GM12891 (cell line): ENCODE results near the gene ATP6V0E1. TPM values are rescaled to one million over a fixed set of nuclear protein-coding genes. Genes with fewer than 3 reads are reported as not detected.

ENCODE experiments used
- DNase-seq: peaks from one replicate; pipeline ENCODE4 v3.0.0; 2011; ENCODE audit warnings: low spot score; ENCODE audit not compliant: insufficient read length
- FAIRE-seq: peaks from 2 replicates; lab custom pipeline; 2011; peaks lifted over from hg19 to GRCh38; lab: Jason Lieb, UNC
- PAX5 ChIP-seq: IDR thresholded peaks from 2 replicates; pipeline ENCODE4 v1.6.1; 2011; ENCODE audit warnings: low read length, moderate library complexity, mild to moderate bottlenecking; ENCODE audit not compliant: insufficient read depth, severe bottlenecking
- POLR2A ChIP-seq: IDR thresholded peaks from 2 replicates; pipeline ENCODE4 v1.6.1; 2011; ENCODE audit warnings: low read depth, low read length, control low read depth
- POLR2AphosphoS5 ChIP-seq: IDR thresholded peaks from 2 replicates; pipeline ENCODE4 v1.6.1; 2011; ENCODE audit warnings: low read depth, low read length, control low read depth
- POU2F2 ChIP-seq: IDR thresholded peaks from 2 replicates; pipeline ENCODE4 v1.6.1; 2011; ENCODE audit warnings: low read depth, mild to moderate bottlenecking, control low read depth, low read length, moderate library complexity
- SPI1 ChIP-seq: IDR thresholded peaks from 2 replicates; pipeline ENCODE4 v1.6.1; 2011; ENCODE audit warnings: low read depth, low read length, control low read depth
- TAF1 ChIP-seq: IDR thresholded peaks from 2 replicates; pipeline ENCODE4 v1.6.1; 2011; ENCODE audit warnings: low read depth, low read length, control low read depth
- polyA plus RNA-seq: library from polyadenylated mRNA; unstranded; fragments of >200 nt; gene quantifications from one replicate; pipeline ENCODE4 v1.2.1, GENCODE V29; 2012; ENCODE audit warnings: low read depth, missing spikeins, inconsistent platforms; ENCODE audit not compliant: missing spikeins

Gene ATP6V0E1
- polyA plus RNA-seq = 228 TPM

- TF ChIP-seq SPI1 = no peak
- no peak for TF ChIP-seq PAX5
- peak; percentile 93 for TF ChIP-seq POLR2A
- peak; percentile 28; the same call in 1 of the 2 replicates for TF ChIP-seq POU2F2
- TF ChIP-seq TAF1 = peak; percentile 91
- peak; percentile 93 for TF ChIP-seq POLR2AphosphoS5
- FAIRE-seq (peak; percentile 89), DNase-seq (peak; percentile 89)
Observed at GRCh38 chr5:172983542-172984243, at the start of gene ATP6V0E1. Gene ATP6V0E1, plus strand, starts transcription at chr5:172983771. Its CDS starts 90 bp downstream, at chr5:172983861.

- FAIRE-seq (no peak), DNase-seq (no peak)
- no peak for TF ChIP-seq POLR2AphosphoS5
- no peak for TF ChIP-seq PAX5
- no peak for TF ChIP-seq POLR2A
- no peak for TF ChIP-seq TAF1
- no peak for TF ChIP-seq SPI1
- no peak for TF ChIP-seq POU2F2
Observed at GRCh38 chr5:172935096-172935495, 48.5 kb upstream of the ATP6V0E1 start.

GRCh38 chr5:172936401-172936800, 47.2 kb upstream of the ATP6V0E1 start:
- no peak for TF ChIP-seq PAX5
- no peak for DNase-seq
- no peak for FAIRE-seq

GRCh38 chr5:172939071-172939470, 44.5 kb upstream of the ATP6V0E1 start:
- FAIRE-seq = no peak
- no peak for DNase-seq
- TF ChIP-seq SPI1 (no peak), PAX5 (no peak)

- no peak for TF ChIP-seq PAX5
- no peak for TF ChIP-seq SPI1
- TF ChIP-seq POU2F2 = no peak
- no peak for TF ChIP-seq POLR2A
- TF ChIP-seq TAF1 = no peak
- TF ChIP-seq POLR2AphosphoS5 = no peak
- no peak for FAIRE-seq
- DNase-seq = no peak
Observed at GRCh38 chr5:172939611-172940267, 43.8 kb upstream of the ATP6V0E1 start.

- TF ChIP-seq POLR2AphosphoS5 (no peak), TAF1 (no peak), POLR2A (no peak), POU2F2 (no peak), SPI1 (no peak), PAX5 (no peak)
- FAIRE-seq (no peak), DNase-seq (no peak)
Observed at GRCh38 chr5:172940268-172941066, 43.1 kb upstream of the ATP6V0E1 start.

GRCh38 chr5:172941067-172941516, 42.5 kb upstream of the ATP6V0E1 start:
- TF ChIP-seq PAX5 = no peak
- TF ChIP-seq POU2F2 = no peak
- no peak for TF ChIP-seq POLR2A
- TF ChIP-seq SPI1 = no peak
- no peak for TF ChIP-seq TAF1
- no peak for TF ChIP-seq POLR2AphosphoS5
- FAIRE-seq = no peak
- DNase-seq = no peak

GRCh38 chr5:172942556-172942955, 41.0 kb upstream of the ATP6V0E1 start:
- DNase-seq = no peak
- TF ChIP-seq POU2F2 = no peak
- TF ChIP-seq POLR2AphosphoS5 = no peak
- TF ChIP-seq POLR2A = no peak
- TF ChIP-seq PAX5 = no peak
- no peak for TF ChIP-seq TAF1
- TF ChIP-seq SPI1 = no peak
- no peak for FAIRE-seq

- FAIRE-seq (no peak), DNase-seq (no peak)
- TF ChIP-seq POU2F2 (no peak), PAX5 (no peak), SPI1 (no peak), POLR2AphosphoS5 (no peak), TAF1 (no peak), POLR2A (no peak)
Observed at GRCh38 chr5:172943283-172943841, 40.2 kb upstream of the ATP6V0E1 start.
